HG02885 (cell line): ENCODE results near the gene ADRA2A.

Experiments
- ATAC-seq: cut with Tn5 transposase; IDR thresholded peaks from one replicate; pipeline ENCODE4 v1.9.1; 2021; ENCODE audit warnings: mild to moderate bottlenecking; ENCODE audit not compliant: unreplicated experiment, poor library complexity

Gene ADRA2A

GRCh38 chr10:111128331-111129180 lies 51.7 kb downstream of the ADRA2A start:
- no peak for ATAC-seq

GRCh38 chr10:111129363-111129762 lies 52.5 kb downstream of the ADRA2A start:
- no peak for ATAC-seq

- no peak for ATAC-seq
Observed at GRCh38 chr10:111130471-111130870, 53.6 kb downstream of the ADRA2A start.
